OCI-LY7 (cell line): ENCODE data around the gene CHMP1B. TPM values are rescaled to one million over a fixed set of nuclear protein-coding genes. Genes with fewer than 3 reads are reported as not detected.

Experiments
- BruUV-seq: library from RNA; stranded (reverse); fragments of 400-500 nt; replicated peaks from 2 replicates; lab custom pipeline; 2021; lab: Mats Ljungman, UMichigan
- CTCF ChIA-PET: fragments of 300-600 bp; sonication (Branson Sonifier 250); formaldehyde crosslinking; loops from one replicate; lab custom pipeline; 2022; ENCODE audit warnings: antibody characterized with exemption; ENCODE audit not compliant: unreplicated experiment; lab: Charles Lee
- POLR2A ChIA-PET: fragments of 300-600 bp; sonication (Branson Sonifier 250); formaldehyde crosslinking; loops from one replicate; lab custom pipeline; 2022; ENCODE audit warnings: antibody characterized with exemption; lab: Charles Lee
- DNase-seq: peaks from one replicate; pipeline ENCODE4 v3.0.0-alpha.2; 2015; ENCODE audit warnings: low spot score
- H2AFZ ChIP-seq: fragments of 200-600 bp; sonication (generic), shearing (Covaris generic); 2 replicates; pipeline ENCODE4 v1.6.1; 2014; ENCODE audit warnings: mild to moderate bottlenecking, antibody characterized with exemption, low read length, moderate library complexity
- H3K27ac ChIP-seq: fragments of 200-600 bp; sonication (generic); 2 replicates; pipeline ENCODE4 v1.5.1; 2014; ENCODE audit warnings: mixed run types, low read depth, mild to moderate bottlenecking, moderate library complexity, low read length, inconsistent platforms; ENCODE audit not compliant: poor library complexity, severe bottlenecking
- H3K36me3 ChIP-seq: fragments of 200-600 bp; sonication (generic); 2 replicates; pipeline ENCODE4 v1.6.1; 2014; ENCODE audit warnings: mild to moderate bottlenecking, antibody characterized with exemption, low read length, moderate library complexity, mixed read lengths; ENCODE audit not compliant: insufficient read depth
- H3K4me1 ChIP-seq: fragments of 200-600 bp; sonication (generic); 2 replicates; pipeline ENCODE4 v1.5.1; 2014; ENCODE audit warnings: mild to moderate bottlenecking, low read length; ENCODE audit not compliant: insufficient read depth, poor library complexity, severe bottlenecking
- H3K4me2 ChIP-seq: fragments of 200-600 bp; sonication (generic); 2 replicates; pipeline ENCODE4 v1.6.1; 2014; ENCODE audit warnings: mild to moderate bottlenecking, low read length
- H3K4me3 ChIP-seq: fragments of 200-600 bp; sonication (generic); 2 replicates; pipeline ENCODE4 v1.5.1; 2014; ENCODE audit warnings: mild to moderate bottlenecking, low read depth, low read length; ENCODE audit not compliant: poor library complexity, severe bottlenecking
- H3K79me2 ChIP-seq: fragments of 200-600 bp; sonication (generic); 2 replicates; pipeline ENCODE4 v1.6.1; 2016; ENCODE audit warnings: low read depth, mild to moderate bottlenecking, low read length, moderate library complexity, mixed read lengths; ENCODE audit not compliant: insufficient read depth
- H3K9me2 ChIP-seq: fragments of 200-600 bp; sonication (generic); 2 replicates; pipeline ENCODE4 v1.6.1; 2016; ENCODE audit warnings: mild to moderate bottlenecking, low read length, mixed read lengths; ENCODE audit not compliant: insufficient read depth
- H3K9me3 ChIP-seq: fragments of 200-600 bp; sonication (generic); 2 replicates; pipeline ENCODE4 v1.6.1; 2014; ENCODE audit warnings: mild to moderate bottlenecking, mixed run types, low read length, mixed read lengths
- H4K20me1 ChIP-seq: fragments of 200-600 bp; sonication (generic); 2 replicates; pipeline ENCODE4 v1.6.1; 2014; ENCODE audit warnings: mild to moderate bottlenecking, antibody characterized with exemption, low read length, moderate library complexity, mixed read lengths; ENCODE audit not compliant: insufficient read depth
- CTCF ChIP-seq: fragments of 200-600 bp; sonication (generic); conservative IDR thresholded peaks from 2 replicates; pipeline ENCODE4 v1.5.1; 2014; ENCODE audit warnings: mild to moderate bottlenecking, antibody characterized with exemption, low read length, moderate library complexity, mixed read lengths
- EZH2phosphoT487 ChIP-seq: fragments of 200-600 bp; sonication (generic); IDR thresholded peaks from 2 replicates; pipeline ENCODE4 v1.6.1; 2018; ENCODE audit warnings: low read depth, borderline replicate concordance, mild to moderate bottlenecking, mixed run types, antibody characterized with exemption, low read length, moderate library complexity, mixed read lengths
- intact Hi-C: fragments of 100-400 bp; cut with micrococcal nuclease; formaldehyde crosslinking; loops from one replicate; pipeline ENCODE4 v1.10.0; 2022; ENCODE audit not compliant: unreplicated experiment
- total RNA-seq, 2 experiments: library from RNA; depleted of rRNA in 1 of 2; stranded (reverse); fragments of >200 nt in 1 of 2; shearing (Covaris generic) in 1 of 2; gene quantifications; 2 replicates each; pipeline ENCODE4 v1.2.3, GENCODE V29; 2014 to 2022

CHMP1B gene
- total RNA-seq, 2 experiments from 2014 or later: 24.2 to 29.3 TPM

GRCh38 chr18:11811009-11811408 lies 40.2 kb upstream of the CHMP1B start:
- BruUV-seq: no TSS peak
- Histone ChIP-seq H3K79me2 (no peaks in the 10 kb centered on the region), H3K36me3 (no peaks in the 10 kb centered on the region), H3K9me2 (no peaks in the 10 kb centered on the region), H3K4me2 (no peak overlapping the region), H2AFZ (no peak overlapping the region), H3K27ac (no peak overlapping the region), H3K9me3 (no peaks in the 10 kb centered on the region), H3K4me3 (no peak overlapping the region), H4K20me1 (no peaks in the 10 kb centered on the region), H3K4me1 (no peaks in the 10 kb centered on the region)
- intact Hi-C loops: no loop called here
- no peak for DNase-seq
- ChIA-PET CTCF (no interaction called here), POLR2A (no interaction called here)
- TF ChIP-seq CTCF (no peak), EZH2phosphoT487 (no peak)

GRCh38 chr18:11817229-11817628 lies 34.0 kb upstream of the CHMP1B start:
- no peak for DNase-seq
- Histone ChIP-seq H4K20me1 (no peaks in the 10 kb centered on the region), H2AFZ (no peak overlapping the region), H3K27ac (no peak overlapping the region), H3K4me1 (no peaks in the 10 kb centered on the region), H3K4me3 (no peak overlapping the region), H3K9me2 (no peaks in the 10 kb centered on the region), H3K4me2 (no peak overlapping the region), H3K9me3 (no peaks in the 10 kb centered on the region), H3K36me3 (no peaks in the 10 kb centered on the region), H3K79me2 (no peaks in the 10 kb centered on the region)
- BruUV-seq: no TSS peak
- ChIA-PET CTCF (no interaction called here), POLR2A (no interaction called here)
- TF ChIP-seq CTCF (no peak), EZH2phosphoT487 (no peak)
- intact Hi-C loops: no loop called here

GRCh38 chr18:11818486-11819203 lies 32.6 kb upstream of the CHMP1B start:
- ChIA-PET CTCF (no interaction called here), POLR2A (interaction anchor here (0.7 kb wide), 1 partner anchor 705 kb away, joined by 3 read pairs; no protein-coding TSS in a partner anchor)
- intact Hi-C loops: no loop called here
- H3K9me2 ChIP-seq: no peaks in the 10 kb centered on the region
- H2AFZ ChIP-seq: no peak overlapping the region
- no peaks in the 10 kb centered on the region for H4K20me1 ChIP-seq
- no peak overlapping the region for H3K27ac ChIP-seq
- no peaks in the 10 kb centered on the region for H3K36me3 ChIP-seq
- no peak overlapping the region for H3K4me3 ChIP-seq
- DNase-seq: no peak
- no TSS peak for BruUV-seq
- H3K9me3 ChIP-seq: no peaks in the 10 kb centered on the region
- no peaks in the 10 kb centered on the region for H3K79me2 ChIP-seq
- H3K4me2 ChIP-seq: no peak overlapping the region
- H3K4me1 ChIP-seq: no peaks in the 10 kb centered on the region
- no peak for TF ChIP-seq CTCF
- TF ChIP-seq EZH2phosphoT487: no peak
